ENCODE measurements around the gene GAS2L3. TPM values are rescaled to one million over a fixed set of nuclear protein-coding genes. Genes with fewer than 3 reads are reported as not detected.

Gene GAS2L3
- total RNA-seq, 4 donors from 2014 or later, result 2.4 to 10.2 (median 3.3) TPM

DNA sequence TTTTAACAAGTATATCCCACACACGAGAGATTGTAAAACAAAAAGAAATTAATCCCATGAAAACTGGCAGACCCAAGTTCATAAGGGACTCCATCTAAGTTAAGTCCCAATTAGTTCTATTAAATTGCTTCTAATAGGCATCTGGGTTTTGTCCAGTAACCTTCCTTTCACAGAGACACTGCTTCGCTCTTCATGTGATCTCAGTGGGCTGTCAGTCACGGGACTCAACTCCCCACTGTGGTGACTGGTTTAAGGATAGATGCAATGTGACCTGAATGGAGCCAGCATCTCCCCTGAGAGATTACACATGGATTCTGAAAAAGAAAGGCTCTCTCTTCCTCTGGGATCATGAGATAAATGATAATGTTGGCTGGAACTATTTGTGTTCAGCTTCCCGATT lies 96.4 kb downstream of the GAS2L3 start:
- intact Hi-C loops (cut with DNase I), result no loop called here
- Histone ChIP-seq H3K4me3 (replicated peaks in 1 of 3) (no peak overlapping the region), H3K27ac (no peak overlapping the region), H3K36me3 (no peaks in the 10 kb centered on the region), H3K9me3 (no peaks in the 10 kb centered on the region), H3K27me3 (no peaks in the 10 kb centered on the region), H3K4me1 (no peaks in the 10 kb centered on the region)
- DNase-seq, result no peak
- 78 to 88% methylated on average over 4 of the region's 4 CpGs for WGBS, 2 donors
- no peak for TF ChIP-seq POLR2A (IDR thresholded peaks at IDR 0.05)
- TF ChIP-seq, protein P1, sequence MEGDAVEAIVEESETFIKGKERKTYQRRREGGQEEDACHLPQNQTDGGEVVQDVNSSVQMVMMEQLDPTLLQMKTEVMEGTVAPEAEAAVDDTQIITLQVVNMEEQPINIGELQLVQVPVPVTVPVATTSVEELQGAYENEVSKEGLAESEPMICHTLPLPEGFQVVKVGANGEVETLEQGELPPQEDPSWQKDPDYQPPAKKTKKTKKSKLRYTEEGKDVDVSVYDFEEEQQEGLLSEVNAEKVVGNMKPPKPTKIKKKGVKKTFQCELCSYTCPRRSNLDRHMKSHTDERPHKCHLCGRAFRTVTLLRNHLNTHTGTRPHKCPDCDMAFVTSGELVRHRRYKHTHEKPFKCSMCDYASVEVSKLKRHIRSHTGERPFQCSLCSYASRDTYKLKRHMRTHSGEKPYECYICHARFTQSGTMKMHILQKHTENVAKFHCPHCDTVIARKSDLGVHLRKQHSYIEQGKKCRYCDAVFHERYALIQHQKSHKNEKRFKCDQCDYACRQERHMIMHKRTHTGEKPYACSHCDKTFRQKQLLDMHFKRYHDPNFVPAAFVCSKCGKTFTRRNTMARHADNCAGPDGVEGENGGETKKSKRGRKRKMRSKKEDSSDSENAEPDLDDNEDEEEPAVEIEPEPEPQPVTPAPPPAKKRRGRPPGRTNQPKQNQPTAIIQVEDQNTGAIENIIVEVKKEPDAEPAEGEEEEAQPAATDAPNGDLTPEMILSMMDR (IDR thresholded peaks at IDR 0.05), result no peak

DNA sequence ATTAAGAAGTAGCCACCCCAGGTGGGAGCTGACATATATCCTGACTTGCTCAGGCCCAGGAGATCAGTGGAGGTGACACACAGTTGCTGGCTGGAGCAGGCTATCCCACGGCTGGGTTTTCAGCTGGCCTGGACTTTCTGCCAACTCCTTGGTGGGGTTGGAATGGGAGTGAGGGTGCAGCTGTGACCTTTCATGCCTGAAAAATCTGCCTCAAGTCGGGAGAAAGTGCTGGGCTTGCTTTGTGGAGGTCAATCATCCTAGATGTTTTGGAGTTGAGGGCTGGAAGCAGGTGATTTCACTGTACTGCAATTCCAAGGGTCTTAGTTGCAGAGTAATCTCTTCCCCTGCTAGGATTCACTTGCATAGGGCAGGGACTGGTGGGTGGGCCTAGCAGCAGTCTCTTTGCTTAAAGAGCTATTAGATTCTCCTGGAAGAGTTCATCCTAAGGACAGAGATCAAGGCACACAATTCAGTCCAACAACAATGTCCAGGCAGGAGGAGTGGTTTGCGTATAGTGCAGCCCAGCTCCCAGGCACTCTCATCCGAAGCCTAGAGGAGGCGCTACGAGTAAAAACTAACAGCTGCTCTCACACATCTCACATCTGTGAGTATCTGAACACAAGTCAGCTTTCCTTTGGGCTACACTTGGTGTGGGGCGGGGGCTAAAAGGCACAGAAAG lies 98.1 kb downstream of the GAS2L3 start:
- Histone ChIP-seq H3K4me3 (replicated peaks in 1 of 3) (no peak overlapping the region), H3K27me3 (no peaks in the 10 kb centered on the region), H3K27ac (no peak overlapping the region), H3K36me3 (no peaks in the 10 kb centered on the region), H3K4me1 (no peaks in the 10 kb centered on the region), H3K9me3 (no peaks in the 10 kb centered on the region)
- WGBS, 2 donors, result 80 to 84% methylated on average over 6 to 7 of the region's 7 CpGs
- intact Hi-C loops (cut with DNase I), result no loop called here
- TF ChIP-seq, protein P1 (IDR thresholded peaks at IDR 0.05), result no peak
- no peak for TF ChIP-seq POLR2A (IDR thresholded peaks at IDR 0.05)
- DNase-seq, result no peak

DNA sequence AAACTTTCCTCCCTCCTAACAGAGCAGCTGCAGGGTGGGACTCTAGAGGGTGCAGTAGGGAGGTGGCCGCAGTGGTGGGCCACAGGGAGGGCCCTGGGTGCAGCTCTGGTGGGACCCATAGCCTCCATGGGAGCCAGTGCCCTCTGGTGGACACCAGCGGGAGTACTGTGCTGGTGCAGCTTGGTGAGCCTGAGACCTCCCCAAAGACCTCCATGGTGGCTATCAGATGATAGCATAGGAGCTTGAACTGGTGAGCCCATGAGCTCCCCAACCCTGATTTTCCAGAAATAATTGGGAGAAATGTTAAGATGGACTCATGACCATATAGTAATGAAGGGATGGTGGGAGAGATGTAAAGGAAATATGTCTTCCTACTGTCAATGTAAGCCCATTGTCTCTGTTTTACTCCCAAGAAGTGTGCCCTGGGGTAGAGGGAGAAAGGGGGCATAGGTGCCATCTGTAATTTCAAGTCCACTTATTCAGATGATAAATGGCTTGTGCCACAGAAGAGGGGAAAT lies 98.7 kb downstream of the GAS2L3 start:
- DNase-seq, result peak; percentile 8
- Histone ChIP-seq H3K36me3 (no peaks in the 10 kb centered on the region), H3K9me3 (no peaks in the 10 kb centered on the region), H3K4me1 (no peaks in the 10 kb centered on the region), H3K4me3 (replicated peaks in 1 of 3) (no peak overlapping the region), H3K27me3 (no peaks in the 10 kb centered on the region), H3K27ac (no peak overlapping the region)
- WGBS, 2 donors, result 48 to 95% methylated on average over 2 of the region's 2 CpGs
- intact Hi-C loops (cut with DNase I), result no loop called here
- TF ChIP-seq, protein P1 (IDR thresholded peaks at IDR 0.05), result peak in 4 of 6 experiments; percentile 15 to 48 (median 26)
- no peak for TF ChIP-seq POLR2A (IDR thresholded peaks at IDR 0.05)

DNA sequence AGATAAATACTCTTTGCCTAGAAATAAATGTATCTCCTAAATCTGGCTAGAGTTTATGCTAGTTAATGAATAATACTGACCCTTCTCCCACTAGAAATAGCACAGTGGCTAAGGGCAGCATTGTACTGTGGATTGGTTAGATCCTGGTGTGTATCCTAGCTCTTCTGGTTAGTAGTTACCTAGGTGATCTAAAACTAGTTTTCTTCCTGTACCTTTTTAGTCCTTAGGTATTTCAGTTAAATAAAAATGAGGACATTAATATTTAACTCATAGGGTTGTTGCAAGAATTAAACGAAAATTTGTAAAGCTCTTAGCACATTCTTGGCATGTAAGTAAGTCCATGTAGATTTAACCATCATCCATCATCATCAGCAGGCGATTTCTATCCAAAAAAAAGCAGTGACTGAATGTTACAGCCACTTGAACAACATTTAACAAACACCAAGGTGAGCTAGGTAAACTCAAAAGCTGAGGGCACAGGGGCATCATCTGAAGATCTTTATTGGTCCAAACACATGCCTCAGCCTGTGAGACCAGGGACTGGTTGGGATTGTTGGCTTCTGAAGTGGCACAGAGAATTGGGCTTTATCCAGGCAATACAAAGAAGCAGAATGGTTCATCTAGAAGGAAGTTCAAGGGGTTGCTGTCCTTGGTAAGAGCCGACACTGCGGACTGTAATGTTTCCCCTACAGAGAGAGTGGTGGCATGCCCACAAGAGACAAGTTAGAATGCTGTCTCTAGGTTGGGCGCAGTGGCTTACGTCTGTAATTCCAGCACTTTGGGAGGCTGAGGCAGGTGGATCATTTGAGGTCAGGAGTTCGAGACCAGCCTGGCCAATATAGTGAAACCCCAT lies 100.8 kb downstream of the GAS2L3 start:
- no peaks in the 10 kb centered on the region for H3K9me3 ChIP-seq
- 67 to 68% methylated on average over 7 of the region's 7 CpGs for WGBS, 2 donors
- no peak overlapping the region for H3K4me3 ChIP-seq (replicated peaks in 1 of 3)
- no peak overlapping the region for H3K27ac ChIP-seq
- intact Hi-C loops (cut with DNase I), result no loop called here
- H3K36me3 ChIP-seq, result no peaks in the 10 kb centered on the region
- no peak for DNase-seq
- H3K4me1 ChIP-seq, result no peaks in the 10 kb centered on the region
- no peaks in the 10 kb centered on the region for H3K27me3 ChIP-seq
- TF ChIP-seq, protein P1 (IDR thresholded peaks at IDR 0.05), result no peak
- TF ChIP-seq POLR2A (IDR thresholded peaks at IDR 0.05), result no peak

Small RNA genes within 50 kb of the gene (small RNA-seq; reads per million reads assigned to genes)
- gene AC010200.2, result not detected

Other genes starting within 250 kb of the GAS2L3 start
- not detected for gene SLC17A8, start 216.6 kb upstream of the GAS2L3 start, total RNA-seq
- gene NR1H4, start 99.8 kb upstream of the GAS2L3 start, total RNA-seq, result not detected
- under 1 TPM; 0.27 to 0.78 (median 0.48) TPM for gene ANO4, start 221.1 kb downstream of the GAS2L3 start, total RNA-seq

Data from thyroid gland (tissue), 4 donors.